GM23338 (cell line): ENCODE results near the gene LHX5. TPM values are rescaled to one million over a fixed set of nuclear protein-coding genes. Genes with fewer than 3 reads are reported as not detected.

ENCODE experiments used
- ATAC-seq: fragments of 200-7000 bp; cut with Tn5 transposase; 3 replicates; pipeline ENCODE4 v1.9.1; 2020
- DNase-seq: peaks from one replicate; pipeline ENCODE4 v3.0.0-alpha.2; 2015; ENCODE audit warnings: low spot score
- H2AFZ ChIP-seq: fragments of 200-600 bp; sonication (generic); 2 replicates; pipeline ENCODE4 v1.8.0; 2016; ENCODE audit warnings: antibody characterized with exemption, mild to moderate bottlenecking, moderate library complexity
- H3F3A ChIP-seq: fragments of 200-600 bp; sonication (generic); replicated peaks from 2 replicates; pipeline ENCODE4 v1.8.0; 2017; ENCODE audit warnings: antibody characterized with exemption, mixed run types, low read depth
- H3K27ac ChIP-seq: fragments of 200-600 bp; sonication (generic); 2 replicates; pipeline ENCODE4 v1.6.1; 2016; ENCODE audit warnings: low read depth
- H3K27me3 ChIP-seq: fragments of 200-600 bp; sonication (generic); 2 replicates; pipeline ENCODE4 v1.8.0; 2016; ENCODE audit warnings: mild to moderate bottlenecking, mixed run types, moderate library complexity; ENCODE audit not compliant: insufficient read depth
- H3K36me3 ChIP-seq: fragments of 200-600 bp; sonication (generic); 2 replicates; pipeline ENCODE4 v1.8.0; 2016; ENCODE audit warnings: mild to moderate bottlenecking; ENCODE audit not compliant: insufficient read depth
- H3K4me1 ChIP-seq: fragments of 200-600 bp; sonication (generic); 2 replicates; pipeline ENCODE4 v1.8.0; 2016; ENCODE audit warnings: mild to moderate bottlenecking, moderate library complexity; ENCODE audit not compliant: insufficient read depth
- H3K4me2 ChIP-seq: fragments of 200-600 bp; sonication (generic); 2 replicates; pipeline ENCODE4 v1.7.1; 2017; ENCODE audit warnings: mixed run types
- H3K4me3 ChIP-seq: fragments of 200-600 bp; sonication (generic); 2 replicates; pipeline ENCODE4 v1.6.1; 2016; ENCODE audit warnings: mixed run types
- H3K79me2 ChIP-seq: fragments of 200-600 bp; sonication (generic); replicated peaks from 2 replicates; pipeline ENCODE4 v1.8.0; 2017; ENCODE audit warnings: mild to moderate bottlenecking; ENCODE audit not compliant: insufficient read depth
- H3K9me2 ChIP-seq: fragments of 200-600 bp; sonication (generic); 2 replicates; pipeline ENCODE4 v1.8.0; 2017; ENCODE audit not compliant: insufficient read depth
- H4K20me1 ChIP-seq: fragments of 200-600 bp; sonication (generic); replicated peaks from 2 replicates; pipeline ENCODE4 v1.8.0; 2017; ENCODE audit warnings: mild to moderate bottlenecking; ENCODE audit not compliant: insufficient read depth
- H3K27ac Mint-ChIP-seq: 2 replicates; pipeline ENCODE4 v1.8.0; 2020; ENCODE audit warnings: inconsistent platforms, mild to moderate bottlenecking, moderate library complexity, mixed read lengths
- H3K27me3 Mint-ChIP-seq: 3 replicates; pipeline ENCODE4 v1.8.0; 2022; ENCODE audit warnings: low read depth, mild to moderate bottlenecking, moderate library complexity, mixed read lengths, inconsistent platforms; ENCODE audit not compliant: insufficient read depth, poor library complexity
- H3K36me3 Mint-ChIP-seq: 3 replicates; pipeline ENCODE4 v1.8.0; 2021; ENCODE audit warnings: low read depth, mild to moderate bottlenecking, inconsistent platforms, moderate library complexity, mixed read lengths
- H3K4me1 Mint-ChIP-seq: 3 replicates; pipeline ENCODE4 v1.8.0; 2020; ENCODE audit warnings: mild to moderate bottlenecking, inconsistent platforms, mixed read lengths
- H3K4me3 Mint-ChIP-seq: 3 replicates; pipeline ENCODE4 v1.8.0; 2021; ENCODE audit warnings: moderate library complexity, mild to moderate bottlenecking, inconsistent platforms, mixed read lengths
- H3K9me3 Mint-ChIP-seq: 3 replicates; pipeline ENCODE4 v1.8.0; 2020; ENCODE audit warnings: moderate library complexity, mild to moderate bottlenecking, inconsistent platforms, mixed read lengths
- CREB1 ChIP-seq: fragments of 250-450 bp; sonication (Bioruptor Pico); IDR thresholded peaks from 2 replicates; pipeline ENCODE4 v1.5.0; 2020; ENCODE audit warnings: low read depth, mild to moderate bottlenecking, moderate library complexity
- EZH2 ChIP-seq: fragments of 200-600 bp; sonication (generic); IDR thresholded peaks from one replicate; pipeline ENCODE4 v1.8.0; 2017; ENCODE audit warnings: antibody characterized with exemption, mild to moderate bottlenecking, low read depth; ENCODE audit not compliant: unreplicated experiment
- EZH2phosphoT487 ChIP-seq: fragments of 200-600 bp; sonication (generic); IDR thresholded peaks from one replicate; pipeline ENCODE4 v1.8.1; 2018; ENCODE audit warnings: antibody characterized with exemption; ENCODE audit not compliant: unreplicated experiment
- JUNB ChIP-seq: IDR thresholded peaks from one replicate; pipeline ENCODE4 v1.6.1; 2016; ENCODE audit warnings: antibody characterized with exemption; ENCODE audit not compliant: unreplicated experiment
- POLR2AphosphoS5 ChIP-seq: IDR thresholded peaks from 2 replicates; pipeline ENCODE4 v1.6.1; 2016; ENCODE audit warnings: antibody characterized with exemption, low read depth
- STAT1 ChIP-seq: IDR thresholded peaks from one replicate; pipeline ENCODE4 v1.6.1; 2016; ENCODE audit warnings: antibody characterized with exemption; ENCODE audit not compliant: unreplicated experiment
- ZNF114 ChIP-seq: fragments of 250-450 bp; sonication (Bioruptor Pico); IDR thresholded peaks from 2 replicates; pipeline ENCODE4 v1.5.0; 2020; ENCODE audit warnings: mild to moderate bottlenecking, moderate library complexity
- ZNF331 ChIP-seq: fragments of 250-450 bp; sonication (Bioruptor Pico); IDR thresholded peaks from 2 replicates; pipeline ENCODE4 v1.5.0; 2020; ENCODE audit warnings: low read depth, mild to moderate bottlenecking, moderate library complexity
- polyA plus RNA-seq: library from polyadenylated mRNA; unstranded; fragments of >200 nt; fragmentation: Nextera tagmentation; extraction: Ambion mirVana; gene quantifications from 2 replicates; pipeline ENCODE4 v1.2.1, GENCODE V29; 2016
- total RNA-seq: library from RNA; depleted of rRNA; stranded (reverse); fragments of >200 nt; shearing (Covaris generic); gene quantifications from 2 replicates; pipeline ENCODE4 v1.2.3, GENCODE V29; 2014
- TF ChIP-seq, protein P1 (sequence below): IDR thresholded peaks from one replicate; pipeline ENCODE4 v1.6.1; 2018; ENCODE audit warnings: antibody characterized with exemption; ENCODE audit not compliant: unreplicated experiment
- TF ChIP-seq, protein P2 (sequence below), 2 experiments: fragments of 200-600 bp in 1 of 2; sonication (generic) in 1 of 2; conservative IDR thresholded peaks; 2 replicates each; pipeline versions ENCODE4 v1.5.1 to v1.6.1; 2016 to 2017; ENCODE audit warnings: antibody characterized with exemption in 2 of 2, low read depth in 2 of 2, mild to moderate bottlenecking in 2 of 2, moderate library complexity in 1 of 2
- TF ChIP-seq, protein P3 (sequence below): IDR thresholded peaks from 2 replicates; pipeline ENCODE4 v1.6.1; 2016; ENCODE audit warnings: antibody characterized with exemption

The LHX5 gene
- total and polyA plus RNA-seq, 2 experiments from 2014 or later: 0.18 TPM; not detected in 1

DNA sequence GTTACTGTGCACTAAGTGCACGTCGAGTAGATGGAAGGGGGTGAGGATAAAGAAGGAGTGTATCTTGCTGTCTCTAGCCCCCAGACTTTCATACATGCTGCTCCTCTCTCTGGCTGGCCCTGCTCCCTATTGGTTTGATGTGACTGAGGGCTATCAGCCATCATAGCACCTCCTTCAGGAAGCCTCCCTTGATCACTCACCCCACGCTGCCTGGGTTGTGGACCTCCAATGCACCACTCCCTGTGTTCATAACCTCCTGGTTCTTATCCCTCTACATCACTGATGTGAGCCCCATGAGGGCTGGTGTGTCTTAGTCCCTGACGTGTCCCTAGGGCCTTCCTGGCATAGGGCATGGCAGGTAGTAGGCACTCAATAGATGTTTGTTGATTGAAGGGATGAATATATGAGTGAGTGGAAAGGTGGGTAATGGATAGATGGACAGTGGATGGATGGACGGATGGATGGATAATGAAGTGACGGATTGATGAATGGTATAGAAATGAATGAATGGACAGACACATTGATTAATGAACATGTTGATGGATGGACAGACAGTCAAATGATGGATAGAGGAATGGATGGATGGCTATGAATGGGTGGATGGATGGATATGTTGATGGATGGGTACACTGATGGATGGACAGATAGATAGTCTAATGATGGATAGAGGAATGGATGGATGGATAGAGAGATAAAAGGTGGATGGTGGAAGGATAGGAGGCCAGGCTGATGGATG lies 34.5 kb downstream of the LHX5 start (continued):
- TF ChIP-seq ZNF114 (no peak), EZH2 (no peak), POLR2AphosphoS5 (no peak)

DNA sequence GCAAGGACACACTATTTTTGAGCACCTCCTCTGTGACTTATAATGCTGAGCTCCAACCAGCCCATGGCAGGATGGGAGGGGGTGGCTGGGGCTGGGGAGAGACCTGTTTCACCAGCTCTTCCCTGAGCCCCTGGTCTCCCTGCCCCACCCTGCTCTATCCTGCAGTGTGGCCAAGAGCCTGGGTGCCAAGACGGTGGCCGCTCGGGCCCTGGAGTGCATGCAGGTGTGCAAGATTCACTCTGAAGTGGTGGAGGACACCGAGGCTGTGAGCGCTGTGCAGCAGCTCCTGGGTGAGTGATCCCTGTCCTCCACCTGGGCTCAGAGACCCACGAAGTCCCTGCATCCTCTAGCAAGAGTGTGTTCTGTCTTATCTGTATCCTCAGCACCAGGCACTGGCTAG lies 35.1 kb downstream of the LHX5 start:
- H3K9me2 ChIP-seq: no peaks in the 10 kb centered on the region
- H3K27ac ChIP-seq: no peak overlapping the region
- H3K4me2 ChIP-seq: no peak overlapping the region
- H2AFZ ChIP-seq: no peak overlapping the region
- Mint-ChIP-seq H3K9me3 (no peaks in the 10 kb centered on the region), H3K4me3 (no peak overlapping the region), H3K36me3 (no peaks in the 10 kb centered on the region), H3K27me3 (peaks cover 6% of the 10 kb centered on the region), H3K27ac (no peak overlapping the region), H3K4me1 (0 out of 3 replicates have a peak, but pooled peaks cover 3% of the 10 kb centered on the region)
- no peaks in the 10 kb centered on the region for H3K36me3 ChIP-seq
- H3F3A ChIP-seq: no peaks in the 10 kb centered on the region
- H3K4me3 ChIP-seq: no peak overlapping the region
- no peaks in the 10 kb centered on the region for H3K4me1 ChIP-seq
- TF ChIP-seq JUNB: no peak
- ATAC-seq: no peak
- no peaks in the 10 kb centered on the region for H4K20me1 ChIP-seq
- no peak for DNase-seq
- H3K27me3 ChIP-seq: no peaks in the 10 kb centered on the region
- H3K79me2 ChIP-seq: no peaks in the 10 kb centered on the region

DNA sequence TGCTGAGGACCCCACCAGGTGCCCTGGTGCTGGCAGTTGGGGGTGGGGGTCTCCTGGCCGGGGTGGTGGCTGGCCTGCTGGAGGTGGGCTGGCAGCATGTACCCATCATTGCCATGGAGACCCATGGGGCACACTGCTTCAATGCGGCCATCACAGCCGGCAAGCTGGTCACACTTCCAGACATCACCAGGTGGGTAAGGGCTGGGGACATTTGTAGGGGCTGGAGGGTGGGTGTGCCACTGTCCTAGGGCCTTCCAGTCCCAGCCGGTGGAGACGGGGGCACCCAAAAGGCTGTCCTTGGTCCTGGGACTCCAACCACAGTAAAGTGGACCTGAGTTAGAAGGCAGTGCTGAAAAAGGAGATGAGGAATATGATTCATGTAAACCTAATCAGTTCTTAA lies 36.3 kb downstream of the LHX5 start:
- 0 out of 3 replicates have a peak, but pooled peaks cover 3% of the 10 kb centered on the region for H3K4me1 Mint-ChIP-seq
- Histone ChIP-seq H3F3A (no peaks in the 10 kb centered on the region), H3K9me2 (no peaks in the 10 kb centered on the region), H4K20me1 (no peaks in the 10 kb centered on the region), H2AFZ (no peak overlapping the region), H3K4me2 (no peak overlapping the region), H3K27ac (no peak overlapping the region), H3K36me3 (no peaks in the 10 kb centered on the region), H3K4me3 (no peak overlapping the region), H3K27me3 (no peaks in the 10 kb centered on the region), H3K4me1 (no peaks in the 10 kb centered on the region), H3K79me2 (no peaks in the 10 kb centered on the region)
- ATAC-seq (no peak), DNase-seq (no peak)
- H3K36me3 Mint-ChIP-seq: no peaks in the 10 kb centered on the region
- no peak overlapping the region for H3K4me3 Mint-ChIP-seq
- H3K27ac Mint-ChIP-seq: no peak overlapping the region
- no peaks in the 10 kb centered on the region; the same call in 2 of the 3 replicates for H3K9me3 Mint-ChIP-seq
- peaks cover 6% of the 10 kb centered on the region for H3K27me3 Mint-ChIP-seq
- TF ChIP-seq CREB1: no peak
- TF ChIP-seq STAT1: no peak
- TF ChIP-seq EZH2phosphoT487: no peak
- TF ChIP-seq POLR2AphosphoS5: no peak
- TF ChIP-seq ZNF331: no peak
- TF ChIP-seq, protein P1, sequence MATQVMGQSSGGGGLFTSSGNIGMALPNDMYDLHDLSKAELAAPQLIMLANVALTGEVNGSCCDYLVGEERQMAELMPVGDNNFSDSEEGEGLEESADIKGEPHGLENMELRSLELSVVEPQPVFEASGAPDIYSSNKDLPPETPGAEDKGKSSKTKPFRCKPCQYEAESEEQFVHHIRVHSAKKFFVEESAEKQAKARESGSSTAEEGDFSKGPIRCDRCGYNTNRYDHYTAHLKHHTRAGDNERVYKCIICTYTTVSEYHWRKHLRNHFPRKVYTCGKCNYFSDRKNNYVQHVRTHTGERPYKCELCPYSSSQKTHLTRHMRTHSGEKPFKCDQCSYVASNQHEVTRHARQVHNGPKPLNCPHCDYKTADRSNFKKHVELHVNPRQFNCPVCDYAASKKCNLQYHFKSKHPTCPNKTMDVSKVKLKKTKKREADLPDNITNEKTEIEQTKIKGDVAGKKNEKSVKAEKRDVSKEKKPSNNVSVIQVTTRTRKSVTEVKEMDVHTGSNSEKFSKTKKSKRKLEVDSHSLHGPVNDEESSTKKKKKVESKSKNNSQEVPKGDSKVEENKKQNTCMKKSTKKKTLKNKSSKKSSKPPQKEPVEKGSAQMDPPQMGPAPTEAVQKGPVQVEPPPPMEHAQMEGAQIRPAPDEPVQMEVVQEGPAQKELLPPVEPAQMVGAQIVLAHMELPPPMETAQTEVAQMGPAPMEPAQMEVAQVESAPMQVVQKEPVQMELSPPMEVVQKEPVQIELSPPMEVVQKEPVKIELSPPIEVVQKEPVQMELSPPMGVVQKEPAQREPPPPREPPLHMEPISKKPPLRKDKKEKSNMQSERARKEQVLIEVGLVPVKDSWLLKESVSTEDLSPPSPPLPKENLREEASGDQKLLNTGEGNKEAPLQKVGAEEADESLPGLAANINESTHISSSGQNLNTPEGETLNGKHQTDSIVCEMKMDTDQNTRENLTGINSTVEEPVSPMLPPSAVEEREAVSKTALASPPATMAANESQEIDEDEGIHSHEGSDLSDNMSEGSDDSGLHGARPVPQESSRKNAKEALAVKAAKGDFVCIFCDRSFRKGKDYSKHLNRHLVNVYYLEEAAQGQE: no peak
- TF ChIP-seq, protein P2, sequence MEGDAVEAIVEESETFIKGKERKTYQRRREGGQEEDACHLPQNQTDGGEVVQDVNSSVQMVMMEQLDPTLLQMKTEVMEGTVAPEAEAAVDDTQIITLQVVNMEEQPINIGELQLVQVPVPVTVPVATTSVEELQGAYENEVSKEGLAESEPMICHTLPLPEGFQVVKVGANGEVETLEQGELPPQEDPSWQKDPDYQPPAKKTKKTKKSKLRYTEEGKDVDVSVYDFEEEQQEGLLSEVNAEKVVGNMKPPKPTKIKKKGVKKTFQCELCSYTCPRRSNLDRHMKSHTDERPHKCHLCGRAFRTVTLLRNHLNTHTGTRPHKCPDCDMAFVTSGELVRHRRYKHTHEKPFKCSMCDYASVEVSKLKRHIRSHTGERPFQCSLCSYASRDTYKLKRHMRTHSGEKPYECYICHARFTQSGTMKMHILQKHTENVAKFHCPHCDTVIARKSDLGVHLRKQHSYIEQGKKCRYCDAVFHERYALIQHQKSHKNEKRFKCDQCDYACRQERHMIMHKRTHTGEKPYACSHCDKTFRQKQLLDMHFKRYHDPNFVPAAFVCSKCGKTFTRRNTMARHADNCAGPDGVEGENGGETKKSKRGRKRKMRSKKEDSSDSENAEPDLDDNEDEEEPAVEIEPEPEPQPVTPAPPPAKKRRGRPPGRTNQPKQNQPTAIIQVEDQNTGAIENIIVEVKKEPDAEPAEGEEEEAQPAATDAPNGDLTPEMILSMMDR (conservative IDR thresholded peaks at IDR 0.05; ENCODE audit: low read depth in 2 of 2): no peak
- TF ChIP-seq, protein P3, sequence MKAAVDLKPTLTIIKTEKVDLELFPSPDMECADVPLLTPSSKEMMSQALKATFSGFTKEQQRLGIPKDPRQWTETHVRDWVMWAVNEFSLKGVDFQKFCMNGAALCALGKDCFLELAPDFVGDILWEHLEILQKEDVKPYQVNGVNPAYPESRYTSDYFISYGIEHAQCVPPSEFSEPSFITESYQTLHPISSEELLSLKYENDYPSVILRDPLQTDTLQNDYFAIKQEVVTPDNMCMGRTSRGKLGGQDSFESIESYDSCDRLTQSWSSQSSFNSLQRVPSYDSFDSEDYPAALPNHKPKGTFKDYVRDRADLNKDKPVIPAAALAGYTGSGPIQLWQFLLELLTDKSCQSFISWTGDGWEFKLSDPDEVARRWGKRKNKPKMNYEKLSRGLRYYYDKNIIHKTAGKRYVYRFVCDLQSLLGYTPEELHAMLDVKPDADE: no peak
